NCI-H1092 treated with DMSO at 0.1 percent for 48 hours (cell line): ENCODE results near the gene ADARB2.

ENCODE experiments used
- DNase-seq: peaks from one replicate; lab custom pipeline; 2025; lab: John Stamatoyannopoulos, UW

ADARB2 gene

DNA sequence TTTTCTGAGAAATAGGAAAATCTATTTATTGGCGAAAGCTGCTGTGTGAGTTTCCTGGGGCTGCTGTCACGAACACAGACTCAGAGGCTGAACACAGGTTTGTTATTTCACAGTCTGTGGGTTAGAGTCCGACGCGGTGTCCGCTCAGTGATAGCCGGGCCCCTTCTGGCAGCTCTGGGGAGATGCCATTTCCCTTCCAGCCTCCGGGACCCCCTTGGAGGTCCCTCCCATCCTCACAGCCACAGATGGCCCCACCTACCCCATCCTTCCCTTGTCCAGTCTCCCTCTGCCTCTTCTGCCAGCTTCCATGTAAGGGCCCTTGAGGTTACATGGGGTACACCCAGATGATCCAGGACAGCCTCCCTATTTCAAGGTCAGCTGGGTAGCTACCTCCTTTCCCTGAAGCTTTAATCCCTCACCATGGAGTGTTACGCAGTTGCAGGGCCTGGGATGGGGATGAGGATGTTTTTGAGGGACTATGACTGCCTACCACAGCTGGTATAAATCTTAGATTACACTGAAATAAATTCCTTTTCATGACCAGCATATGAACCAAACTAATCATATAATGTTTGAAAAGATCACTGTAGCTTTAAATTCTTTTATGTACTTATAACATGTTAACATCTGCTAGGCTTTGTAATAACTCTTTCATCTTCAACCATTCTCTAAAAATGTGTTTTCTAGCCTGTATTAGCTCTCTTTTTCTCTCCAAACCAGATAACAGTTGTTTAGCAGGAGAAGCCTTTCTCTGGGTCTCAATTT lies 582.6 kb downstream of the ADARB2 start:
- no peak for DNase-seq

DNA sequence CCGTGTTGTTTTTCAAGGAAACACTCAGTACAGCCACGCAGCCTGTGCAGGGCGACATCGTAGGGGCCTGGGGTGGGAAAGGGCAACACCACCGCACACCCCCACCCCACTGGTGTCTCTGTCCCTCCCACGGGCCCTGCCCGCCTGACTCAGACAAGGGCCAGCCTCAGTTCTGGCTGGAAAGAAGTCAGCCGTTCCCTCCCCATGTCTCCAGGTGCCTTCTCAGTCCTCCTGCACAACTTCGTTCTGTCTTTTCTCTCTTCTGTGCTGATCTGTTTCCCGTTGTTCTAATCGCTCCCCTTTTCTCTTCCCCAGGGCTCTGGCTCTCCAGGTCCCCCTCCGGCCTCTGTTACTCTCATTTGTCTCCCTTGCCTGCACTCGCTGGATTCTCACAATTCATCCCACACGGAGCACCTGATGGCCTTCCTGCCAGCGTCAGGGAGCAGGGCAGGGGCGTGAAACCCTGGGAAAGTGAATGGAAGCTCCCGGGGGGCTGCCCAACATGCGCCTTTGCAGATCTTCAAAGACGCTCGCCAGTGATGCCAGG lies 583.4 kb downstream of the ADARB2 start:
- no peak for DNase-seq

DNA sequence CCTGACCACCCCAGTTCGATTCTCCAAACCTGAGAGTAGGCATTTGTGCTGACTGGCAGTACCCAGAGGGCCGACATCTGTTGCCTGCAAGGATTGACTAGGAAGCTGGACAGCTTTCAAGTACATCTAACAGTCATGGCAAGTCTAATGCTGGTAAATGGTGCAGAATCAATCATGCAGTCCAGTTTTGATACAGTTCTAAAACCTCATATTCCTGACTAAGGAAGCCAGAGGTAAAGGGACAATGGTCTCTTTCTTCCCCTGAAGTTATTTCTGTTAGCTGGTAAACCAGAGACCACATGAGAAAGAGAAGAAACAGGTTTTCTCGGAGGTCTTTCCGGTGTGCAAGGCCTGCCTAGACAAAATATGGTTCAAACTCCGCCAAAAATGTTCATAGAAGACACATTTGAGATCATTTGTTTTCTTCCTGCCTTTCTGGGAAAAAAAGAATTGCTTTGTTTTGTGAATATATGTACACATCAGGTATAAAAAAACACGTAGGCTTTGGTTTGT lies 584.0 kb downstream of the ADARB2 start:
- no peak for DNase-seq

DNA sequence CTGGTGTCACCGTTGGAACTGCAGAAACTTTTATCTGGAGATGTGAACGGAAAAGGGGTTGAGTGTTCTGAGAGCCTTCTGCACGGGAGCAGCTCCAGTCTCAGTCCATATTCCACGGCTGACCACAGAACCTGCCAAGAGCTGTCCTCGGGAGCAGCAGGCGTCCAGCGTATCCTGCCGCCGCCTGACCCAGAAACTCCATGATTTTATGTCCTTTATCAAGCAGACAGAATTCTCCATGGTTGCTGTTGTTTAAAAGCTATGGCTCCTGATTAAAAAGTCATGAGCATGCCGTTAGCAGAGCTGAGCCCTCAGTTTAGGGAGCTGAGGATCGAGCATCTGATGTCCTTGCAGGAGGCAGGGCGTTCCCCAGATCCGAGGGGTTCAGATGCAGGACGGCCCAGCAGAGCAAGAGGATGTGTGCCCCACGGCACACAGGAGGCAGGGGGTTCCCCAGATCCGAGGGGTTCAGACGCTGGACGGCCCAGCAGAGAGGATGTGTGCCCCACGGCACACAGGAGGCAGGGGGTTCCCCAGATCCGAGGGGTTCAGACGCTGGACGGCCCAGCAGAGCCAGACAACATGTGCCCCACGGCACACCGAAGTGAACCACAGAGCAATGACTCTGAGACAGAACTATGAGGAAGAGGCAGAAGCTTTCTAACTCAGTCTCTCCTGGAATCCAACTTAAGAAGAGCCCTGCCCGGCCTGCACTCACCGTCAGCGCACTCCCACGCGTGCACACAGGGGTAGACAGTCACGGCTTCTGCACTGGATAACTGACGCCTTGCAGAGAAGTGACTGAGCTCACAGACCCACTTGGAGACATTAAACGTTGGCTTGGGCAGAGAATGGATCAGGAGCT lies 584.7 kb downstream of the ADARB2 start:
- no peak for DNase-seq

DNA sequence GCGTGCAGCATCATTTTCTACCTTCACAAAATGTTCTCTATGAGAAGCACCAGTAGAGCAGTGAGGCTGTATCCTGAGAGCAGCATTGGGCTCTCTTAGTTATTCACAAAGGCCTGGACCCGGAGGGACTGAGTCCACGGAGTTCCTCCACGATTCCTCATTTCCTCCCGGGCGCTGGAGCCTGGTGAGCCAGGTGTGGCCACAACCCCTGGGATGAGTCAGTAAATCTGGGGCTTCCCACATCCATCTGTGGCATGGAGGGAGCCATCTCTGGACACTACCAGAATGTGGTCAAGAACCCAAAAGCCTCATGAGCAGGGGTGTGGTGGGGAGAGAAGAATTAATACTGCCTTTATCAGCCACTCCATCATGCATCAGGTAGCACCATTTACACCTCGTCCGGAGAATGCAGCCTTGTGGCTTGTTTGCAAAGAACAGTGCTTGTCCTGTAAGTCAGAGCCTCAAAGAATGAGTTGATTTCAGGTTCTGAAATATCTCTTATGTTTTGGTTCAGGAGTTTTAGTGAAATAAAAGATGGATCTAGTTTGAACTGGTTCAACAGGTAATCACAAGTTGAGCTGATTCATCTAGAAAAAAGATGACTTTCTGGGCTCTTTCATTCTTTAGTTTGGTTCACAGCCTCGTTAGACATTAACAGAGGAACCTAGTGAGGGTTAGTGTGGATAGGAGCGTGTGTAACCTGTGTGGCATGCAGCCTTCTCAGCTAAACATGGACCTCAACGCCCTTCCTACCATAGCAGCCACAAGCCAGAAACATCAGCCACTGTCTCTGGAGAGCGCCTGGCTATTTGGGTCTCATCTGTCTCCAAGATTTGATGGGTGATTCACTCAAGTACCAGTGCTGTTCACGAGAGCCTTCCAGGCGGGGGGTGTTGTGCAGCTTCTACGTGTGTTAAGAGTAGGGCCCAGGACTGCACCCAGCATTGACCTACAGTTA lies 586.0 kb downstream of the ADARB2 start:
- no peak for DNase-seq

DNA sequence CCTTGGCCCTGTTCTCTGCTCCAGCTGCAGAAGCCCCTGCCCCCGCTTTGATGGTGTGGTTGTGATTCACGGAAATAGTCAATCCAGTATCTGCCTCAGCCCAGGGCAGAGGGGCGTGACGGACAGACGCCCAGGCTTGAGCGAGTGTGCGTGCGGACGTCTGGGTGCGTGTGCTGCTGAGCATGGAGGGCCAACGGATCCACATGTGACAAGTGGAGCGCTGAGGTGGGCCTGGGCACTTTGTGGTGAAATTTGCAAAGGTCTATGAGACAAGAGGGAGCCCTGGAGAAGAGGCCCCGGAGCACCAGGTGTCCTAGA lies 586.7 kb downstream of the ADARB2 start:
- no peak for DNase-seq

DNA sequence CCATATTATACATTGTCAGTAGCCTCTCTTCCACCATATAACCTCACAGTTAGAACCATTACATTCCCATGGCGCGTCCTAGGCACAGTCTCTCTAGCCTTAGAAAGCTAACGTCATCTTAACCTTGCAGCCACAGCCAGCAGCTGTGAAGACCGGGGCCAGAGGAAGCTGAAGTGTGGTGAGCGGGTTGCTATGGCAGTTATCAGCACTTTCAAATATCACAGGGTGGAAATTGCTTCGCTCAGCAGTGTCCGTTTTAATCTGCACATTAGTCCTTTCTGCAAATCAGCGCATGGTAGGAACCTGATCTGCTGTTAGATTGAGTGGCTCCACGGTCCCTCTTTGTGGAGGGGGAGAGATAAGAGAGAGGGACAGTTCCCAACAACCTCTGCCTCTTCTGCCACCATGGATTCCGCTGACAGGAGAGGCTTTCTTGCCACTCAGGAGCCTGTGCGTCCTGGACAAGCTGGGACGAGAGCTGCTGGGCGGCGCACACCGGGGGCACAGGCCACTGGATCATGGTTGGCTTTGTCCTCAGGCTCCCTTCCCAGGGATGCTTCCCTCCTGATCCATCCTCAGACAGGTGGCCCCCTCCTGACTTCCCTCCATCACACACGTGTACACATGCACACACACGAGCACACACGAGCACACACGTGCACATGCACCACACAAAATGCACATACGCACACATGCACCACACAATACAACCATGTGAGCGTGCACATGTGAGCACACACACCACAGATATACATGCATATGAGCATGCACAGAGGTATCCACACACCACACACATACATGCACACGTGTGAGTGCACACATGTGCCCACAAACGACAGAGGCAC lies 587.3 kb downstream of the ADARB2 start:
- DNase-seq = no peak

DNA sequence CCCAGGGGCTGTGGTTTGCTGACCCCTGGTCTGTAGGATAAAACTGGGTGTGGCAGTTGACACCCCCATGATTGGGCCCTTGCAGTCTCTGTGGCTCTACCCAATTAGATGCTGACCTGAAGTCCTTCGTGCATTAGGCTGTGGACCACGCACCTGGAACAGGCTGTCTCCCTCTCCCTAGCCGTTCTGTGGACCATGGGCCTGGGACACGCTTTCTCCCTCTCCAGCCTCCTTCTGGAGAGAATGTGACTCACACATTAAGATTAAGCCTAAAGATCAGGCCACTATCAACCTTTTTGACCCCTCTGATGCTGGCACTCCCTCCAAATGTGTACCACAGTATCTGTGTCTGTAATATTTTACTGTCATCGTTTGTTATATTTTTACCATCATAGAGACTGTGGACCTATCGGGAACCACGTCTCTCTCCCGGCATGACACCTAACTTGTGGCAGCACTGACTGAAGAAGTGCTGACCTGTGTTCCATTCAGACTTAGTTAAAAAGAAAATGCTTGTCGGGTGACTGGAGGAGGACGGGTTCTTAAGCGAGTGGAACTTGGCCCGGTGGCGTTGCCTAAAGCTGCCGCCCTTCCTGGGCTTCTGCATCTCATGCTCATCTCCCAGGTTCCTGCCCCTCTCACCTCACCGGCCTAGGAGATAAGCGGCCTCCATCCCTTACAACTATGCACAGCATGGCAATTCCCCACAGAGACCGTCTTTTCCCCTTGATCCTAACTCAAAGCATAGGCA lies 588.3 kb downstream of the ADARB2 start:
- DNase-seq = no peak

DNA sequence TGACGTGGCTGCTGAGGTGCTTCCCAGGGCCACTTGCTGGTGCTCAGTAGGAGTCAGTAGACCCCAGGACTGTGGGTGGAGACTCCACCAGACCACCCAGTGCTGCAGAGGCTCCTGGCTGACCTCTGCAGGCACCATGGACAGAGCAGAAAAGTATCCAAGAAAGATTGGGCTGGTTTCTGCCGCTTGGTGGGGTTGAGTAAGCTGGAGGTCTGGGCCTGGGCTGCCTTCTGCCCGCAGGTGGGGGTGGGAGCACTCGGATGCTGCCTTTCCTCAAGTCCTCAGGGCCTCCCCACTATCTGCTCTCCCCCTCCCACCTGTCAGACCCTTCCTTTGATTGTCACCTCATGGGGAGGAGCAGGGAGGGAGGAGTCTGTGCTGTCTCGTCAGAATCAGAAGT lies 589.5 kb downstream of the ADARB2 start:
- no peak for DNase-seq

DNA sequence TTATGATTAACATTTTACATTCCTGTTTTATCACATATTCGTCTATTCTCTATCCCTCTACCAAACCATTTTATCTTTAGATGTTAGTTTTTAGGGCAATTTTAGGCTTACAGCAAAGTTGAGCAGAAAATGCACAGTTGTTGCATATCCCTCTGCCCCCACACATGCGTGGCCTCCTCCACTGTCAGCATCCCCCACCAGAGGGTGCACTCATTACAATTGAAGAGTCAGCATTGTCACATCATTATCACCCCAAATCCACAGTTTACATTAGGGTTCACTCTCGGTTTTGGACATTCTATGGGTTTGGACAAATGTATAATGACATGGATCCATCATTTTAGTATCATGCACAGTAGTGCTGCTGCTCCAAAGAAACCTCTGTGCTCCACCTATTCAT lies 594.7 kb downstream of the ADARB2 start:
- no peak for DNase-seq

DNA sequence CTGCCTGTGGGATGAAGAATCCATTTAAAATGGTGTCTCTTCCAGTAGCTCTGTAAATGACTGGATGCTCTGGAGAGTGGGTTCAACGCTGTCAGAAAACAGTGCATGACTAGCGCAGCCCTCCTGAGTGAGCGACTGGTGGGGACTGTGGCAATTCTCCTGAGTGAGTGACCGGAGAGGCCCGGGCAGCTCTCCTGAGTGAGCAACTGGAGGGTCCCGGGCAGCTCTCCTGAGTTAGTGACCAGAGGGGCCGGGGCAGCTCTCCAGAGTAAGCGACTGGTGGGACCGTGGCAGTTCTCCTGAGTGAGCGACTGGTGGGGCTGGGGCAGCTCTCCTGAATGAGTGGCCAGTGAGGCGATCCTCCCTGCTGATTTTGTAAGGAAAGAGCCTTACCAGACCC lies 595.6 kb downstream of the ADARB2 start:
- no peak for DNase-seq

DNA sequence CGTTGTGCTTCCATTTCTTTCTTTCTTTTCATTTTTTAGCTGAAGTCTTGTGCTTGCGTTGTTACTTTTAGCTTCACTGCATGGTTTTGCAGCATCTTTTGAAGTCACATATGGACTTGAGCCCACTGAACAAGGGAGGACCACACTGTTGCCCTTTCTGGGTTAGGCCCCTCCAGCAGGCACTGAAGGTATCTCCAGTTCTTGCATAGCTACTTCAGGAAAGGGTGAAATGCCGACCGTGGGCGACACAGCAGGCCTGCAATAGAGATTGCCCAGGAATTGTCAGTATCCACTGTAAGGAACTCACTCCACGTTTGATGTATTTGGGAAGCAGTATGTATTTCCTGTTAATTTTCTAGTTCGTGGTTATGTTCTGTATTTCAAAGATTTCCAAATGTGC lies 596.1 kb downstream of the ADARB2 start:
- no peak for DNase-seq

DNA sequence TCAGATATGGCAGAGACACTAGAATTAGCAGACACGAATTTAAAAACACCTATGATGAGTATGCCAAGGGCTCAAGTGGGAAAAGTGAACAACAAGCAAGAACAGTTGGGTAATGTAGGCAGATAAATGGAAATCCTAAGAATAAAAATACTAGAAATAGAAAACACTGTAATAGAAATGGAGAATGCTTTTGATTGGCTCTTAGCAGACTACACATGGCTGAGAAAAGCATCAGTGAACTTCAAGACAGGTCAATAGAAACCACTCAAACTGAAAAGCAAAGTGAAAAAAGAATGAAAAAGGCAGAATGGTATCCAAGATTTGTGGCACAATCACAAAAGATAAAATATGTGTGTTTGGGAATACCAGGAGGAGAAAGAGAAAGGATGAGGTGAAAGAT lies 598.8 kb downstream of the ADARB2 start:
- no peak for DNase-seq

DNA sequence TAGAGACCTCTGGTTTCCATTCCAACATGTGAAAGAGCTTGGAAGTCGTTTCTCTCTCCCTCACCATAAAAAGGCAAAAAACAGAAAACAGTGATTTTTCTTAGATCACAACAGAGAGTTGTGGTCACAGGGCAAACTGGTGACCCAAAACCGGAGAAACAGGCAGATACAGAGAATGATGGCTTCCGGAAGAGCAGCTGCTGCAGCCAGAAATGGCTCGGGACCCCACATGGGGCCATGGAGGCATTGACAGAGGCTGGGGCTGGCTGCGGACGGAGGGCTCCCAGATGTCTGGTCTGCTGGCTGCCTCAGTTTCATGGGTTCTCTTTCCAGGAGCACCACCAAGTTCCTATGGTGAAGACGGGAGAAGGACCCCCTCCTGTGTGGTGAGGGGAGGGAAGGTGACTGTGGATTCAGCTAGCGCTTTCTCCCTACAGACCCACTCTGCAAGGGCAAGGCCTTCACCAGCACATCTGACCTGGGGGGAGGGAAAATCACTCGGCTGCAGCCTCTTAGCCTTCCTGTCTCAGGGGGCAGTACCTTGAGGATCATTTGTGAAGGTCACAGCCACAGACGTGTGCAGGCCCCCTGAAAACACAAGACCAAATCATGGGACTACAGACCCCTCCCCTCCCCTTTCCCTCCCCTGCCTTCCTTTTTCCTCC lies 599.7 kb downstream of the ADARB2 start:
- DNase-seq = no peak

DNA sequence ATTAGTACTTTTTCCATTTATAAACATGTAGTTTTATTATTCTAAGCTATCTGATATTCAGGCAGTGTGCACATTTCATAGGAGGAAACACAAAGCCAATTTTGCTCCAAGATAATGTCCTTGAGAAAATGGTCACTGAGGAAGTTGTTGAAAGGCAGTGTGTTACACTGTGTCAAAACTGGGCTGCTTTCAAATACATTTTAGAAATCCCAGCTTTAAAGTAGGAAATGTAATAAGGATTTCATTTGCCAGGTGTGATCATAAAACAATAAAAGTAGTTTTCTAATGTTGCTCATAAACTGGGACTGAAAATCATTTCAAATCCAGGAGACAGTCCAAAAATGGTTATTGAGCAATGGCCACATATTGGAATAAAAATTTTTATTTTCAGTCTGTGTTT lies 601.1 kb downstream of the ADARB2 start:
- no peak for DNase-seq

DNA sequence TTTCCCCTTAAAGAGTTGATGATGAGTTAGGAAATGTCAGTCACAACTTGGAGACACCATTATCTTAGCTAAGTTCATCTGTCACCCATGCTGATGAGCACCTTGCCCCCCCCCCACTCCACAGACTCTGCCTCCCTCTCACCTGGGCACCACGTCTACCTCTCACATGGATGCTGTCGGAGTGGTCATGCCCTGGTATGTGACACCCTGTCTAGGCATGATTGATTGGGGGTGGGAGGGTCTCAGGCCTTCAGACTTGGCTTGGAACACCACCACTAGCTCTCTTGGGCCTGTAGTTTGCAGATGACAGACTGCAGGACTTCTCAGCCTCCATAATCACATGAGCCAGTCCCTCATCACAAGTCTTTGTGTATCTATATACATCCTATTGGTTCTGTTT lies 603.2 kb downstream of the ADARB2 start:
- DNase-seq = no peak

DNA sequence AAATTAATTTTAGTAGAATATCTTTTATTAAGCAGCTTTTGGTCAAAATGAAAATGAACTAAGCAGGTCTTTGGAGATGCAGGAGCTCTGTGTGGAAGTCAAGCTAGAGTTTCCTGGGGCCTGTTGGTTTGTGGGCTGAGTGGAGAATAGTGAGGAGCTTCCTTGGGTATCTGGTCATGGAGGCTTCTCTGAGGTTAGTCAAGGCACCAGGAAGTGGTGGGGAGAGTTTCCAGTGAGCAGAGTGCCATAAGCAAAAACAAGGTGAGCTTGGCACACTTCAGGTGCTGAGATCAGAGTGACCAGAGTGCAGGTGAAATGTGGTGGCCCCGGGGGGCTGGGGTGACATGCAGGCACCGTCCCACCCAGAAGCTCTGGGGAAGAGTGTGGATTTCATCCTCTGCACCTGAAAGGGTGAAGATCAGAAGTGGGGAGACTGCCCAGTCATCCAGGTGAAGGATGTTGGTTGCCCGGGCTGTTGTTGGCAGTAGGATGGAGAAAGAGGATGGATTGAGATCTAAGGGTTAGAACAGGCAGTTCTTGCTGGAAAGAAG lies 603.8 kb downstream of the ADARB2 start:
- DNase-seq = no peak

DNA sequence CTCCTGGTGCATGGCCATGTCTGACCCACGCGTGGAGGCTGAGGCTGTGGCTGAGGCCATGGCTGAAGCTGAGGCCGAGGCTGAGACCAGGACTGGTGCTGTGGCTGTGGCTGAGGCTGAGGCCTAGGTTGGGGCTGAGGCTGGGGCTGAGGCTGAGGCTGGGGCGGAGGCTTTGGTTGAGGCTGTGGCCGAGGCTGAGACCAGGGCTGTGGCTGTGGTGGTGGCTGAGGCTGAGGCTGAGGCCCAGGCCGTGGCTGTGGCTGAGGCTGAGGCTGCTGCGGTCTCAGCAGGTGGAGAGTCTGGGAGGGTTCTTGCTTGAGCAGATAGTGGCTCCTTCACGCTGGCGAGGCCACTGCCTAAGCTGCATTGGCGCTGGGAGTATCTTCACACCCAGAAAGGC lies 604.7 kb downstream of the ADARB2 start:
- DNase-seq = no peak

DNA sequence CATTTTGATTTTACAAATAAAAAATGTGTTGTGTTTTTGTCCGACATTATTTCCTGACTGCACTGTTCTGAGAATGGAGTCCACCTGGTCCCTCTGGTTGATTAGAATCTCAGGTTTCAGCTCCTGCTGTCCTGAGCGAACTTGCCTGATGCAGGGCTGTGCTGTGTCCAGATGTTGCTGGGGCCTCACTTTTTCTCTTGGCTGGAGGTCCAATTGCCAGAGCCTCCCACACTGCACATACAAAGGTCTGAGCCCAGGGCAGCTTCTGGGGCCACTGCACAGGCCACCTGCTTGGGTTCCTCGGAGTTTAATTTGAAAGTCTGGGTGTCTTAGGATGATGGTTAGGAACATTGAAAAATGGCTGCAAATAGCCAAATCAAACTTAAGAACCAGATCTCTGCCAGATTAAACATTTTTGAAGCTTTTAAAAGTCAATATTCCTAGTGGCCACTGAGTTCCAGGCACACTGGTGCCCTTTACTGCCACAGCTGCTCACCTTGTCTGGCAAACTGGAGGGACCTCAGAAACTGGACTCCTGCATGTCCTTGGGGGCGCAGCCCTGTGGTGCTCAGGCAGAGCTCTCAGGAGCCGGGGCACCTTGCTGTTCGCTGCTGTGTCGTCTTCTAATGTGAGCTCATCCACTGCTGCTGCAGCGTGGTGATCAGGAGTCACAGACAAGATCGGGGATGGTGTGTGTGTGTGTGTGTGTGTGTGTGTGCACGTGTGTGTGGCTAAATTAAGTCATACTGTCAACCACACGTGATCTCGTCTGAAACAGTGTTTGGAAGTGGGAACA lies 606.1 kb downstream of the ADARB2 start:
- DNase-seq = no peak
